A549 (cell line): ENCODE results near the gene LLPH. TPM values are rescaled to one million over a fixed set of nuclear protein-coding genes. Genes with fewer than 3 reads are reported as not detected.

ENCODE experiments used
- ATAC-seq, 2 experiments: fragments of 200-7000 bp in 1 of 2; fragments of >200 bp in 1 of 2; cut with Nextera tagmentation in 1 of 2; cut with Tn5 transposase in 1 of 2; 3 replicates each; pipeline versions ENCODE4 v1.8.0 to v1.9.1; 2018 to 2020; ENCODE audit warnings: mild to moderate bottlenecking in 1 of 2, moderate library complexity in 1 of 2
- CTCF ChIA-PET: fragments of 300-600 bp; sonication (Branson Sonifier 250); formaldehyde crosslinking; extraction: SDS; loops from one replicate; lab custom pipeline; 2021; ENCODE audit warnings: antibody characterized with exemption, inconsistent platforms; lab: Yijun Ruan, JAX
- POLR2A ChIA-PET: fragments of 350-600 bp; formaldehyde crosslinking; extraction: SDS; loops from one replicate; lab custom pipeline; 2021; ENCODE audit warnings: antibody characterized with exemption, inconsistent platforms; lab: Yijun Ruan, JAX
- DNase-seq, 2 experiments: peaks; one replicate each; pipeline versions ENCODE4 v3.0.0 to v3.0.0-alpha.2; 2011 to 2016; ENCODE audit warnings: low read depth in 1 of 2, low spot score in 1 of 2
- FAIRE-seq: peaks from 2 replicates; lab custom pipeline; 2011; peaks lifted over from hg19 to GRCh38; lab: Jason Lieb, UNC
- H3K27ac ChIP-seq, 2 experiments: fragments of >200 bp; sonication (Bioruptor Twin); formaldehyde crosslinking; 3 replicates each; pipeline ENCODE4 v1.5.1; 2016 to 2017
- H3K4me1 ChIP-seq: fragments of >200 bp; sonication (Bioruptor Twin); formaldehyde crosslinking; 3 replicates; pipeline ENCODE4 v1.6.1; 2016
- H3K4me2 ChIP-seq: fragments of >200 bp; sonication (Bioruptor Twin); formaldehyde crosslinking; 3 replicates; pipeline ENCODE4 v1.6.1; 2016
- H3K4me3 ChIP-seq: fragments of >200 bp; sonication (Bioruptor Twin); formaldehyde crosslinking; 3 replicates; pipeline ENCODE4 v1.5.1; 2016
- H3K9me3 ChIP-seq: fragments of >200 bp; sonication (Bioruptor Twin); formaldehyde crosslinking; 3 replicates; pipeline ENCODE4 v1.6.1; 2016
- BHLHE40 ChIP-seq: IDR thresholded peaks from 2 replicates; pipeline ENCODE4 v1.6.1; 2012; ENCODE audit warnings: low read depth, low read length, inconsistent platforms
- CBX8 ChIP-seq: fragments of 200-600 bp; sonication (generic); IDR thresholded peaks from 2 replicates; pipeline ENCODE4 v1.6.1; 2016
- CEBPB ChIP-seq, 2 experiments: fragments of >200 bp in 1 of 2; sonication (Bioruptor Twin) in 1 of 2; formaldehyde crosslinking in 1 of 2; IDR thresholded peaks; 2 replicates each; pipeline ENCODE4 v1.6.1; 2012 to 2016
- FOSL2 ChIP-seq, 2 experiments: fragments of 450-650 bp in 1 of 2; fragments of >200 bp in 1 of 2; sonication (Bioruptor Twin) in 1 of 2; formaldehyde crosslinking; IDR thresholded peaks; 2 replicates each; pipeline versions ENCODE4 v1.5.0 to v1.6.1; 2016 to 2020; ENCODE audit warnings: mild to moderate bottlenecking in 1 of 2, moderate library complexity in 1 of 2
- HDAC2 ChIP-seq: fragments of 200-600 bp; sonication (generic); IDR thresholded peaks from 2 replicates; pipeline ENCODE4 v1.6.1; 2016
- HOXB5 ChIP-seq: fragments of 250-450 bp; sonication (Bioruptor Pico); IDR thresholded peaks from 2 replicates; pipeline ENCODE4 v1.5.0; 2020; ENCODE audit warnings: mild to moderate bottlenecking, moderate library complexity
- JUNB ChIP-seq: fragments of >200 bp; sonication (Bioruptor Twin); formaldehyde crosslinking; IDR thresholded peaks from 2 replicates; pipeline ENCODE4 v1.6.1; 2016
- MAFK ChIP-seq: fragments of 450-650 bp; IDR thresholded peaks from 2 replicates; pipeline ENCODE4 v1.6.1; 2014; ENCODE audit not compliant: partially characterized antibody
- NPAS2 ChIP-seq: fragments of 250-450 bp; sonication (Bioruptor Pico); IDR thresholded peaks from 2 replicates; pipeline ENCODE4 v1.8.0; 2022; ENCODE audit warnings: mild to moderate bottlenecking, moderate library complexity, borderline replicate concordance
- NR3C1 ChIP-seq: fragments of >200 bp; sonication (Bioruptor Twin); formaldehyde crosslinking; IDR thresholded peaks from 3 replicates; pipeline ENCODE4 v1.6.1; 2017
- PHF8 ChIP-seq: fragments of 200-600 bp; sonication (generic); IDR thresholded peaks from 2 replicates; pipeline ENCODE4 v1.6.1; 2016; ENCODE audit warnings: low read depth, mild to moderate bottlenecking, antibody characterized with exemption, moderate library complexity, borderline replicate concordance
- RAD21 ChIP-seq, 2 experiments: fragments of >200 bp in 1 of 2; sonication (Bioruptor Twin) in 1 of 2; formaldehyde crosslinking in 1 of 2; IDR thresholded peaks in 1 of 2; conservative IDR thresholded peaks in 1 of 2; 2 replicates in 1 of 2; 3 replicates in 1 of 2; pipeline ENCODE4 v1.6.1; 2012 to 2018; ENCODE audit warnings: inconsistent platforms in 1 of 2
- RCOR1 ChIP-seq: fragments of 150-350 bp; IDR thresholded peaks from 2 replicates; pipeline ENCODE4 v1.6.1; 2014; ENCODE audit warnings: antibody characterized with exemption, low read length, low read depth
- RFX5 ChIP-seq: fragments of 450-650 bp; IDR thresholded peaks from 2 replicates; pipeline ENCODE4 v1.7.1; 2014; ENCODE audit warnings: antibody characterized with exemption, mild to moderate bottlenecking, moderate library complexity
- SMC3 ChIP-seq: fragments of >200 bp; sonication (Bioruptor Twin); formaldehyde crosslinking; IDR thresholded peaks from 3 replicates; pipeline ENCODE4 v1.6.1; 2018; ENCODE audit warnings: inconsistent platforms
- ZC3H11A ChIP-seq: fragments of 450-650 bp; IDR thresholded peaks from 2 replicates; pipeline ENCODE4 v1.6.1; 2014; ENCODE audit warnings: antibody characterized with exemption, mild to moderate bottlenecking
- ZFP36 ChIP-seq: fragments of 450-650 bp; IDR thresholded peaks from 2 replicates; pipeline ENCODE4 v1.6.1; 2014; ENCODE audit warnings: borderline replicate concordance; ENCODE audit not compliant: partially characterized antibody
- ZNF302 ChIP-seq: fragments of 250-450 bp; sonication (Bioruptor Pico); IDR thresholded peaks from 2 replicates; pipeline ENCODE4 v1.9.0; 2021; ENCODE audit warnings: inconsistent platforms, mild to moderate bottlenecking, moderate library complexity
- ZSCAN20 ChIP-seq: fragments of 250-450 bp; sonication (Bioruptor Pico); IDR thresholded peaks from 2 replicates; pipeline ENCODE4 v1.8.0; 2022; ENCODE audit warnings: mild to moderate bottlenecking, moderate library complexity
- WGBS: methylation state at CpG from one replicate; pipeline ENCODE4 v1.1.6; 2017; ENCODE audit errors: missing lambda C conversion rate; 5-methylcytosine and 5-hydroxymethylcytosine counted together
- polyA plus RNA-seq, 4 experiments: library from polyadenylated mRNA; depleted of rRNA in 3 of 4; stranded (reverse); fragments of >200 nt; fragmentation: RNase III in 1 of 4; extraction: RNeasy Plus Mini Kit Qiagen cat#74134 plus additional on column Dnase treatment in 1 of 4; gene quantifications; 2 replicates in 3 of 4; 3 replicates in 1 of 4; pipeline ENCODE4 v1.2.3, GENCODE V29; 2011 to 2017
- TF ChIP-seq, protein P1 (sequence below): fragments of 200-600 bp; sonication (generic); IDR thresholded peaks from 2 replicates; pipeline ENCODE4 v1.6.1; 2016; ENCODE audit warnings: antibody characterized with exemption, mild to moderate bottlenecking, moderate library complexity
- TF ChIP-seq, protein P2 (sequence below): fragments of >200 bp; sonication (Bioruptor Twin); formaldehyde crosslinking; IDR thresholded peaks from 3 replicates; pipeline ENCODE4 v1.5.1; 2016
- TF ChIP-seq, protein P3 (sequence below): fragments of 450-650 bp; IDR thresholded peaks from 2 replicates; pipeline ENCODE4 v1.6.1; 2014; ENCODE audit warnings: antibody characterized with exemption
- TF ChIP-seq, protein P4 (sequence below): IDR thresholded peaks from 2 replicates; pipeline ENCODE4 v1.6.1; 2012
- TF ChIP-seq, protein P5 (sequence below): fragments of 150-350 bp; IDR thresholded peaks from 2 replicates; pipeline ENCODE4 v1.6.1; 2014; ENCODE audit warnings: low read depth, mild to moderate bottlenecking, low read length

LLPH gene
- polyA plus RNA-seq, 2 of the 4 experiments (the other 2 are of a cell fraction): 32.4 to 54.5 TPM

DNA sequence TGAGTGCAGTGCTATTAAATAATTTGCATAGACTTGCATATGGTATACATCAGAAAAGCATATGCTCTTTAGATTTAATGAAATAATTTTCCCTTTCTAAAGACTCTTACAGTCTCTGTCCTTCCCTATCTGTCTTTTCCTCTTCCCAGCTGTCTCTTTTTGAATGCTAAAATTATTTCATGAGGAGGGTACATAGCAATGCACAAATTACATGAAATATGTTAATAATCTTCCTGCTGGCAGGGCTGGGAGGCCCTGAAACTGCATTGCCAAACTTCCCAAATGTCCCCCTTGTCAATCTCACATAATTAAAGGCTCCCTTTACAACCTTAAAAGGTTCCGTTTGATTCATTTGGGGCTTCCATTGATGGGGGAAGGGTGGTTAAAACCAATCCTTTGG, 22.2 kb downstream of the LLPH start:
- 95% methylated on average over 1 of the region's 1 CpG for whole genome bisulfite sequencing
- Histone ChIP-seq H3K4me3 (no peak overlapping the region), H3K27ac (no peak overlapping the region), H3K9me3 (no peaks in the 10 kb centered on the region), H3K4me1 (no peaks in the 10 kb centered on the region), H3K4me2 (no peak overlapping the region)
- ChIA-PET POLR2A (interaction anchor here (1.4 kb wide), 1 partner anchor 23 kb away, joined by 3 read pairs; no protein-coding TSS in a partner anchor), CTCF (interaction anchor here (1.0 to 3.4 kb wide), 7 partner anchors 10 to 1218 kb away, joined by 3 to 43 read pairs (median 9); no protein-coding TSS in a partner anchor)
- TF ChIP-seq RAD21 (conservative IDR thresholded peaks at IDR 0.05 in 1 of 2, IDR thresholded peaks at IDR 0.05 in 1 of 2): no peak
- ATAC-seq (no peak), DNase-seq (no peak), FAIRE-seq (no peak)

DNA sequence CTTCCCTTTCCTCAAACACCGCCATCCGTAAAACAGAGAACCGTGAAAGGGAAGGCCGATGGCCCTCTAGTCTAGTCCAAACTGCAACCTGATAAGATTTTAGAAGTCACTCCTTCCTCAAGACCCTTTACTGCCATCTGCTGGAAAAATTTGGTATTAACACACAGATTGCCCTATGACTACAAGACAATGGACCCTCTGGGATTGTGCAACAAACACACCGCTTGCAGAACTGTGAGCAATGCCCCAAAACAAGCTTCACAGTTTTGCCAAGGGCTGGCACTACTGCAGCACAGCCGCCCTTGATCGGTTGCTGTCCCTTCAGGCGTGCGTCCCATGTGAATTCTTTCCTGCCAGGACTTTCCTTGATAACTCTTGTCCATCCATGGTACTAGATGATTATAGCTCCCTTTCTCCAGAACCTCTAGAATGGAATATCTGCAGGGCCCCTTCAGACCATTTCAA, 23.1 kb downstream of the LLPH start:
- POLR2A ChIA-PET: interaction anchor here (1.4 kb wide), 1 partner anchor 24 kb away, joined by 3 read pairs; no protein-coding TSS in a partner anchor
- peak; percentile 69 to 92 for DNase-seq
- TF ChIP-seq BHLHE40 (no peak), ZSCAN20 (CRISPR knock-in tag) (no peak), RCOR1 (no peak), NPAS2 (CRISPR knock-in tag) (no peak), RAD21 (conservative IDR thresholded peaks at IDR 0.05 in 1 of 2, IDR thresholded peaks at IDR 0.05 in 1 of 2) (peak; percentile 77 to 82), ZC3H11A (no peak), RFX5 (no peak), CBX8 (no peak), PHF8 (no peak), JUNB (no peak), HDAC2 (no peak), FOSL2 (IDR thresholded peaks at IDR 0.05) (no peak), FOSL2 (CRISPR knock-in tag; IDR thresholded peaks at IDR 0.05) (no peak), NR3C1 (no peak), CEBPB (IDR thresholded peaks at IDR 0.05) (peak; percentile 91 to 97), SMC3 (peak; percentile 72), HOXB5 (no peak), ZNF302 (CRISPR knock-in tag) (no peak), MAFK (no peak), ZFP36 (no peak)
- TF ChIP-seq, protein P1, sequence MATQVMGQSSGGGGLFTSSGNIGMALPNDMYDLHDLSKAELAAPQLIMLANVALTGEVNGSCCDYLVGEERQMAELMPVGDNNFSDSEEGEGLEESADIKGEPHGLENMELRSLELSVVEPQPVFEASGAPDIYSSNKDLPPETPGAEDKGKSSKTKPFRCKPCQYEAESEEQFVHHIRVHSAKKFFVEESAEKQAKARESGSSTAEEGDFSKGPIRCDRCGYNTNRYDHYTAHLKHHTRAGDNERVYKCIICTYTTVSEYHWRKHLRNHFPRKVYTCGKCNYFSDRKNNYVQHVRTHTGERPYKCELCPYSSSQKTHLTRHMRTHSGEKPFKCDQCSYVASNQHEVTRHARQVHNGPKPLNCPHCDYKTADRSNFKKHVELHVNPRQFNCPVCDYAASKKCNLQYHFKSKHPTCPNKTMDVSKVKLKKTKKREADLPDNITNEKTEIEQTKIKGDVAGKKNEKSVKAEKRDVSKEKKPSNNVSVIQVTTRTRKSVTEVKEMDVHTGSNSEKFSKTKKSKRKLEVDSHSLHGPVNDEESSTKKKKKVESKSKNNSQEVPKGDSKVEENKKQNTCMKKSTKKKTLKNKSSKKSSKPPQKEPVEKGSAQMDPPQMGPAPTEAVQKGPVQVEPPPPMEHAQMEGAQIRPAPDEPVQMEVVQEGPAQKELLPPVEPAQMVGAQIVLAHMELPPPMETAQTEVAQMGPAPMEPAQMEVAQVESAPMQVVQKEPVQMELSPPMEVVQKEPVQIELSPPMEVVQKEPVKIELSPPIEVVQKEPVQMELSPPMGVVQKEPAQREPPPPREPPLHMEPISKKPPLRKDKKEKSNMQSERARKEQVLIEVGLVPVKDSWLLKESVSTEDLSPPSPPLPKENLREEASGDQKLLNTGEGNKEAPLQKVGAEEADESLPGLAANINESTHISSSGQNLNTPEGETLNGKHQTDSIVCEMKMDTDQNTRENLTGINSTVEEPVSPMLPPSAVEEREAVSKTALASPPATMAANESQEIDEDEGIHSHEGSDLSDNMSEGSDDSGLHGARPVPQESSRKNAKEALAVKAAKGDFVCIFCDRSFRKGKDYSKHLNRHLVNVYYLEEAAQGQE: no peak
- TF ChIP-seq, protein P2, sequence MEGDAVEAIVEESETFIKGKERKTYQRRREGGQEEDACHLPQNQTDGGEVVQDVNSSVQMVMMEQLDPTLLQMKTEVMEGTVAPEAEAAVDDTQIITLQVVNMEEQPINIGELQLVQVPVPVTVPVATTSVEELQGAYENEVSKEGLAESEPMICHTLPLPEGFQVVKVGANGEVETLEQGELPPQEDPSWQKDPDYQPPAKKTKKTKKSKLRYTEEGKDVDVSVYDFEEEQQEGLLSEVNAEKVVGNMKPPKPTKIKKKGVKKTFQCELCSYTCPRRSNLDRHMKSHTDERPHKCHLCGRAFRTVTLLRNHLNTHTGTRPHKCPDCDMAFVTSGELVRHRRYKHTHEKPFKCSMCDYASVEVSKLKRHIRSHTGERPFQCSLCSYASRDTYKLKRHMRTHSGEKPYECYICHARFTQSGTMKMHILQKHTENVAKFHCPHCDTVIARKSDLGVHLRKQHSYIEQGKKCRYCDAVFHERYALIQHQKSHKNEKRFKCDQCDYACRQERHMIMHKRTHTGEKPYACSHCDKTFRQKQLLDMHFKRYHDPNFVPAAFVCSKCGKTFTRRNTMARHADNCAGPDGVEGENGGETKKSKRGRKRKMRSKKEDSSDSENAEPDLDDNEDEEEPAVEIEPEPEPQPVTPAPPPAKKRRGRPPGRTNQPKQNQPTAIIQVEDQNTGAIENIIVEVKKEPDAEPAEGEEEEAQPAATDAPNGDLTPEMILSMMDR: peak; percentile 75
- TF ChIP-seq, protein P3, sequence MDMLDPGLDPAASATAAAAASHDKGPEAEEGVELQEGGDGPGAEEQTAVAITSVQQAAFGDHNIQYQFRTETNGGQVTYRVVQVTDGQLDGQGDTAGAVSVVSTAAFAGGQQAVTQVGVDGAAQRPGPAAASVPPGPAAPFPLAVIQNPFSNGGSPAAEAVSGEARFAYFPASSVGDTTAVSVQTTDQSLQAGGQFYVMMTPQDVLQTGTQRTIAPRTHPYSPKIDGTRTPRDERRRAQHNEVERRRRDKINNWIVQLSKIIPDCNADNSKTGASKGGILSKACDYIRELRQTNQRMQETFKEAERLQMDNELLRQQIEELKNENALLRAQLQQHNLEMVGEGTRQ: no peak
- TF ChIP-seq, protein P4, sequence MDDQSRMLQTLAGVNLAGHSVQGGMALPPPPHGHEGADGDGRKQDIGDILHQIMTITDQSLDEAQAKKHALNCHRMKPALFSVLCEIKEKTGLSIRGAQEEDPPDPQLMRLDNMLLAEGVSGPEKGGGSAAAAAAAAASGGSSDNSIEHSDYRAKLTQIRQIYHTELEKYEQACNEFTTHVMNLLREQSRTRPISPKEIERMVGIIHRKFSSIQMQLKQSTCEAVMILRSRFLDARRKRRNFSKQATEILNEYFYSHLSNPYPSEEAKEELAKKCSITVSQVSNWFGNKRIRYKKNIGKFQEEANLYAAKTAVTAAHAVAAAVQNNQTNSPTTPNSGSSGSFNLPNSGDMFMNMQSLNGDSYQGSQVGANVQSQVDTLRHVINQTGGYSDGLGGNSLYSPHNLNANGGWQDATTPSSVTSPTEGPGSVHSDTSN: no peak
- TF ChIP-seq, protein P5, sequence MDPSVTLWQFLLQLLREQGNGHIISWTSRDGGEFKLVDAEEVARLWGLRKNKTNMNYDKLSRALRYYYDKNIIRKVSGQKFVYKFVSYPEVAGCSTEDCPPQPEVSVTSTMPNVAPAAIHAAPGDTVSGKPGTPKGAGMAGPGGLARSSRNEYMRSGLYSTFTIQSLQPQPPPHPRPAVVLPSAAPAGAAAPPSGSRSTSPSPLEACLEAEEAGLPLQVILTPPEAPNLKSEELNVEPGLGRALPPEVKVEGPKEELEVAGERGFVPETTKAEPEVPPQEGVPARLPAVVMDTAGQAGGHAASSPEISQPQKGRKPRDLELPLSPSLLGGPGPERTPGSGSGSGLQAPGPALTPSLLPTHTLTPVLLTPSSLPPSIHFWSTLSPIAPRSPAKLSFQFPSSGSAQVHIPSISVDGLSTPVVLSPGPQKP: no peak
- Histone ChIP-seq H3K4me2 (peak overlapping the region; percentile 32; the same call in 2 of the 3 replicates), H3K27ac (0 out of 6 replicates have a peak overlapping the region, but pooled peaks of 1 of the 2 experiments have one; percentile 16), H3K4me1 (no peaks in the 10 kb centered on the region), H3K9me3 (no peaks in the 10 kb centered on the region), H3K4me3 (no peak overlapping the region)
- peak; percentile 91 to 97 for ATAC-seq
- CTCF ChIA-PET: interaction anchor here (0.5 to 3.4 kb wide), 23 partner anchors 9 to 1218 kb away, joined by 3 to 43 read pairs (median 4); partner anchors contain the start of gene LLPH
- FAIRE-seq: peak; percentile 86
- 10% methylated on average over 9 of the region's 9 CpGs for WGBS
